SKM-1 (cell line): ENCODE data around the gene DRD4.
"Not testable (repeated sequence)": the region's sequence is repeated elsewhere in the genome, so short reads cannot be mapped to it uniquely, and the experiment has no call there.

Source experiments
- DNase-seq: peaks from one replicate; lab custom pipeline; 2025; ENCODE audit not compliant: unreplicated experiment; lab: John Stamatoyannopoulos, UW

Gene DRD4

GRCh38 chr11:673866-674265 lies 36.8 kb downstream of the DRD4 start:
- no peak for DNase-seq

- no peak for DNase-seq
Observed at GRCh38 chr11:674406-674805, 37.3 kb downstream of the DRD4 start.

- DNase-seq, result no peak
Observed at GRCh38 chr11:678297-678696, 41.2 kb downstream of the DRD4 start.

- no peak for DNase-seq
Observed at GRCh38 chr11:679271-680207, 42.5 kb downstream of the DRD4 start.

GRCh38 chr11:680476-680875 lies 43.4 kb downstream of the DRD4 start:
- DNase-seq, result no peak

- no peak for DNase-seq
Observed at GRCh38 chr11:680970-681369, 43.9 kb downstream of the DRD4 start.

GRCh38 chr11:686451-687243 lies 49.6 kb downstream of the DRD4 start:
- DNase-seq, result no peak

GRCh38 chr11:687751-688150 lies 50.7 kb downstream of the DRD4 start:
- DNase-seq, result no peak

- no peak for DNase-seq
Observed at GRCh38 chr11:688681-689080, 51.6 kb downstream of the DRD4 start.

GRCh38 chr11:689625-690024 lies 52.6 kb downstream of the DRD4 start:
- DNase-seq, result no peak

- DNase-seq, result not testable (repeated sequence)
Observed at GRCh38 chr11:690244-690643, 53.2 kb downstream of the DRD4 start.
